ENCODE results near the gene PTP4A2. TPM values are rescaled to one million over a fixed set of nuclear protein-coding genes. Genes with fewer than 3 reads are reported as not detected.
"Not testable (repeated sequence)": the region's sequence is repeated elsewhere in the genome, so short reads cannot be mapped to it uniquely, and the experiment has no call there.

PTP4A2 gene
- total RNA-seq, 6 donors from 2014 or later = 71.6 to 279 (median 148) TPM

GRCh38 chr1:31927661-31927980 is 10.5 kb downstream of the PTP4A2 start:
- Histone ChIP-seq H3K36me3 (no peaks in the 10 kb centered on the region), H3K27ac (peak overlapping the region; percentile 49 to 65 (median 55)), H3K4me1 (peaks cover 85 to 97% (median 94%) of the 10 kb centered on the region in 4 donors), H3K4me3 (no peak overlapping the region), H3K9me3 (no peaks in the 10 kb centered on the region), H3K27me3 (no peaks in the 10 kb centered on the region)
- 46 to 56% methylated on average over 3 of the region's 3 CpGs for WGBS, 2 donors
- TF ChIP-seq EP300 (IDR thresholded peaks at IDR 0.05) (no peak), POLR2A (IDR thresholded peaks at IDR 0.05) (no peak), CTCF (IDR thresholded peaks at IDR 0.05) (no peak), POLR2AphosphoS5 (IDR thresholded peaks at IDR 0.05) (no peak)
- ATAC-seq (ENCODE audit: low FRiP score in 2 of 2) = no peak
- no peak for DNase-seq

DNA sequence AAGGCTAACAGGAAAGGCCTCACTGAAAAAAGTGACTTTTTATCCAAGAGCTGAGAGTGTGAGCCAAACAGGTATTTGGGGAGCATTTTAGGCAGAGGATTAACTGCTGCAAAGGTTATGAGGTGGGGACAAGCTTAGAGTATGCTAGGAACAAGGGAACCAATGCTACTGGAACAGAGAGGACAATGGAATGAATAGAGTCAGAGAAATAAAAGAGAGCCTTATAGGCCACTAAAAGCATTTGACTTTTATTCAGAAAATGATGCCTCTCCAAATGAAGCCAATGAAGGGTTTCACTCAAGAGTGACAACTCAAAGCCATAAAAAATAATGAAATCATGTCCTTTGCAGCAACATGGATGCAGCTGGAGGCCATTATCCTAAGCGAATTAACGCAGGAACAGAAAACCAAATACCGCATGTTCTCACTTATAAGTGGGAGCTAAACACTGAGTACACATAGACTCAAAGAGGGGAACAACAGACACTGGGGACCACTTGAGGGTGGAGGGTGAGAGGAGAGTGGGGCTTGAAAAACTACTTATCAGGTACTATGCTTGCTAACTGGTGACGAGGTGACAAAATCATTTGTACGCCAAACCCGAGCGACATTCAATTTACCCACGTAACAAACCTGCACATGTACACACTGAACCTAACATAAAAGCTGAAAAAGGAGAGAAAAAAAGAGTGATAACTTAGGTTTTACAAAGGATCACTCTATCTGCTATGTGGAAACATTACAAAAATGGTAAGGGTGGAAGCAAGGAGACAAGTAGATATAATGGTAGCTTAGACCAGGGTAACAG is 11.1 kb downstream of the PTP4A2 start:
- Histone ChIP-seq H3K9me3 (no peaks in the 10 kb centered on the region), H3K27ac (peak overlapping the region; percentile 49 to 65 (median 55)), H3K36me3 (no peaks in the 10 kb centered on the region), H3K27me3 (no peaks in the 10 kb centered on the region), H3K4me1 (peaks cover 85 to 96% (median 93%) of the 10 kb centered on the region in 4 donors), H3K4me3 (no peak overlapping the region)
- peak in 1 of 2 donors; percentile 52 for DNase-seq
- TF ChIP-seq CTCF (IDR thresholded peaks at IDR 0.05) = no peak
- no peak for TF ChIP-seq EP300 (IDR thresholded peaks at IDR 0.05)
- no peak for TF ChIP-seq POLR2AphosphoS5 (IDR thresholded peaks at IDR 0.05)
- TF ChIP-seq POLR2A (IDR thresholded peaks at IDR 0.05) = no peak
- WGBS, 2 donors = 63 to 64% methylated on average over 8 of the region's 8 CpGs
- no peak for ATAC-seq (ENCODE audit: low FRiP score in 2 of 2)

DNA sequence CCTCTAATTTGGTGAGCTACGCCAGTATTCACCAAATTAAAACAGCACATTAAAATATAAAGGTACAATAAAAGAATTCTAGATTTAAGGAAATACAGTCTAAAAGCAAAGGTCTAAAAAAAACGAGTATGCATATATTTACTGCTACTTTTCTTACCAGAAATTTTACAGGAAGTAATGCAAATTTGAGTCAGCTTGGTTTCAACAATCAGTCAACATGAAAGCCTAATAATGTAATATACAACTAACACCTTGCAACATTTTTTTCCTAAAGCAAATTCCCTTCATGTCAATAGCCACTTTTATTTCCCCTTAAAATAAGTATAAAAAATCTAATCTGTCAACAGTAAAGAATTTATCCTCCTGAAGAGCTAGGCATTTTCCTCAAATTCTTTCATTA is 11.9 kb downstream of the PTP4A2 start:
- ATAC-seq (ENCODE audit: low FRiP score in 2 of 2) (no peak), DNase-seq (no peak)
- TF ChIP-seq POLR2AphosphoS5 (IDR thresholded peaks at IDR 0.05) (no peak), EP300 (IDR thresholded peaks at IDR 0.05) (no peak), POLR2A (IDR thresholded peaks at IDR 0.05) (no peak), CTCF (IDR thresholded peaks at IDR 0.05) (no peak)
- WGBS, 2 donors = 52 to 59% methylated on average over 2 of the region's 2 CpGs
- Histone ChIP-seq H3K27me3 (no peaks in the 10 kb centered on the region), H3K27ac (peak overlapping the region; percentile 49 to 65 (median 55)), H3K4me1 (peaks cover 84 to 96% (median 91%) of the 10 kb centered on the region in 4 donors), H3K36me3 (no peaks in the 10 kb centered on the region), H3K9me3 (no peaks in the 10 kb centered on the region), H3K4me3 (no peak overlapping the region)

DNA sequence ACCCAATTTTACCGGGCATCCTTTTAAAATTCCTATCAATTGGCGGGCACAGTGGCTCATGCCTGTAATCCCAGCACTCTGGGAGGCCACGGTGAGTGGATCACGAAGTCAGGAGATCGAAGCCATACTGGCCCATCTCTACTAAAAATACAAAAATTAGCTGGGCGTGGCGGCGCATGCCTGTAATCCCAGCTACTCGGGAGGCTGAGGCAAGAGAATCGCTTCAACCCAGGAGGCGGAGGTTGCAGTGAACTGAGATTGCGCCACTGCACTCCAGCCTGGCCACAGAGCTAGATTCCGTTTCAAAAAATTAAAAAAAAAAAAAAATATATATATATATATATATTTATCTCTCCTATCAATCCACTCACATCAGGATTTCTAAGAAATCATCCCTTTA is 12.3 kb downstream of the PTP4A2 start:
- Histone ChIP-seq H3K4me1 (peaks cover 84 to 96% (median 91%) of the 10 kb centered on the region in 4 donors), H3K27ac (peak overlapping the region; percentile 49 to 65 (median 55))
- not testable (repeated sequence) for ATAC-seq (ENCODE audit: low FRiP score in 2 of 2); H3K4me3 ChIP-seq; DNase-seq; H3K36me3 ChIP-seq; H3K9me3 ChIP-seq; H3K27me3 ChIP-seq
- WGBS, 2 donors = 73 to 87% methylated on average over 13 of the region's 13 CpGs

DNA sequence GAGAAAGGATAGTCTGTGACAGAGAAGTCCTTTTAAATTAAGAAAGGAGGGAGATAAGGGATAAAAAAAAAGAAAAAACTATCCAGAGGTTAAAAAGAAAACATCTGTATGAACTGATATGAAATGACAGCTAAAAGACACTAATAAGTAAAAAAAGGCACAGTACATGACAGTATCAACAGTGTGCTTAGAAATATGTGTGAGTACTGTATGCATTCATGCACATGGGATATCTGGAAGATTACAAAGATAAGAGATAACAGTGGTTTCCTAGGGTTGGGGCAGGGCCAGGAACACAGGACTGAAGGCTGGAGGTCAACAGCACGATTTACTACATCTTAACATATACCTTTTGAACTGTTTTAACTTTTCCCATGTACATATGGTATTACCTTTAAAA is 13.3 kb downstream of the PTP4A2 start:
- no peak for DNase-seq
- Histone ChIP-seq H3K36me3 (no peaks in the 10 kb centered on the region), H3K9me3 (no peaks in the 10 kb centered on the region), H3K4me3 (no peak overlapping the region), H3K27me3 (no peaks in the 10 kb centered on the region), H3K4me1 (peaks cover 81 to 93% (median 87%) of the 10 kb centered on the region in 4 donors), H3K27ac (peak overlapping the region in 3 of 4 donors; percentile 49 to 65 (median 51))
- no peak for ATAC-seq (ENCODE audit: low FRiP score in 2 of 2)
- TF ChIP-seq EP300 (IDR thresholded peaks at IDR 0.05) (no peak), CTCF (IDR thresholded peaks at IDR 0.05) (no peak), POLR2A (IDR thresholded peaks at IDR 0.05) (no peak), POLR2AphosphoS5 (IDR thresholded peaks at IDR 0.05) (no peak)
- 24 to 35% methylated on average over 1 of the region's 1 CpG for WGBS, 2 donors

Data from upper lobe of left lung (tissue), 6 donors.